T-helper 17 cell (primary cell): ENCODE data around the gene ROMO1. TPM values are rescaled to one million over a fixed set of nuclear protein-coding genes. Genes with fewer than 3 reads are reported as not detected.
"Not testable (repeated sequence)": the region's sequence is repeated elsewhere in the genome, so short reads cannot be mapped to it uniquely, and the experiment has no call there.

Source experiments
- ATAC-seq: fragments of 150-1000 bp; cut with Tn5 transposase; 2 replicates; pipeline ENCODE4 v1.10.0; 2021; ENCODE audit warnings: mild to moderate bottlenecking, moderate library complexity
- DNase-seq, 3 donors: peaks; one replicate each; pipeline versions ENCODE4 v3.0.0 to v3.0.0-alpha.2; 2020 to 2021
- H3K9me3 ChIP-seq: one replicate; pipeline ENCODE4 v1.7.0; 2013; ENCODE audit warnings: low read length, mild to moderate bottlenecking; ENCODE audit not compliant: control insufficient read depth, poor library complexity, severe bottlenecking
- H3K27ac Mint-ChIP-seq: one replicate; pipeline ENCODE4 v1.8.0; 2022; ENCODE audit warnings: mild to moderate bottlenecking, moderate library complexity, mixed read lengths
- H3K27me3 Mint-ChIP-seq: one replicate; pipeline ENCODE4 v1.8.0; 2022; ENCODE audit warnings: mixed read lengths
- H3K36me3 Mint-ChIP-seq: one replicate; pipeline ENCODE4 v1.8.0; 2022; ENCODE audit warnings: low read depth, mixed read lengths
- H3K4me1 Mint-ChIP-seq: one replicate; pipeline ENCODE4 v1.8.0; 2022; ENCODE audit warnings: mild to moderate bottlenecking, mixed read lengths
- H3K4me3 Mint-ChIP-seq: one replicate; pipeline ENCODE4 v1.8.0; 2022; ENCODE audit warnings: mild to moderate bottlenecking, moderate library complexity, mixed read lengths
- total RNA-seq, 4 donors: library from RNA in 2 of 4; stranded (reverse) in 2 of 4; gene quantifications; one replicate each; pipeline ENCODE4 v1.2.3 and lab custom pipeline; 2022 to 2026

Gene ROMO1
- total RNA-seq, 2 donors from 2014 or later = 35.1 to 37.6 TPM

GRCh38 chr20:35720165-35721123 lies 21.2 kb downstream of the ROMO1 start:
- no peak for DNase-seq
- Mint-ChIP-seq H3K27ac (peak overlapping the region; percentile 51), H3K27me3 (no peaks in the 10 kb centered on the region), H3K4me1 (peaks cover 37% of the 10 kb centered on the region), H3K4me3 (no peak overlapping the region), H3K36me3 (peaks cover 5% of the 10 kb centered on the region)
- ATAC-seq = no peak
- no peaks in the 10 kb centered on the region for H3K9me3 ChIP-seq

- H3K36me3 Mint-ChIP-seq = peaks cover 5% of the 10 kb centered on the region
- H3K9me3 ChIP-seq = no peaks in the 10 kb centered on the region
- ATAC-seq = no peak
- H3K27ac Mint-ChIP-seq = peak overlapping the region; percentile 59
- DNase-seq = no peak
- H3K4me1 Mint-ChIP-seq = peaks cover 34% of the 10 kb centered on the region
- H3K27me3 Mint-ChIP-seq = no peaks in the 10 kb centered on the region
- H3K4me3 Mint-ChIP-seq = no peak overlapping the region
Measured at GRCh38 chr20:35721219-35721618, 22.0 kb downstream of the ROMO1 start.

DNA sequence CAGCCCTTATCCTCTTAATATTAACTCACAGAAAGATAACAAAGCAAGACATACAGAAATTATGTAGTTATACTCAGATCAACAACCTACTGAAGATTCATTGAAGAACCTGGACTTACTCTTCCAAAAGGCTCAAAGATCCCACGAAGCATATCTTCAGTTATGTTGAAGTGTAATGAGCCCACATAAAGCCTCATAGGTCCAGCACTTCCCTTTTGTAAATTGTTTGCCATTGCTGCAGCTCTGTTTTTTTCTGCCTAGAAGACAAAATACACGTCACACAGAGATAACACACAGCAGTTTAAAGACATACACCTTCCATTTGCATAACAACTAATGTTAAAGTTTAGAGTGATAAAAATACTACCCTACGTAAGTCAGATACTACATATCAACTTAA lies 22.4 kb downstream of the ROMO1 start:
- H3K27ac Mint-ChIP-seq = peak overlapping the region; percentile 59
- H3K4me3 Mint-ChIP-seq = no peak overlapping the region
- no peaks in the 10 kb centered on the region for H3K9me3 ChIP-seq
- no peak for DNase-seq
- H3K4me1 Mint-ChIP-seq = peaks cover 33% of the 10 kb centered on the region
- ATAC-seq = no peak
- no peaks in the 10 kb centered on the region for H3K27me3 Mint-ChIP-seq
- peaks cover 3% of the 10 kb centered on the region for H3K36me3 Mint-ChIP-seq

DNA sequence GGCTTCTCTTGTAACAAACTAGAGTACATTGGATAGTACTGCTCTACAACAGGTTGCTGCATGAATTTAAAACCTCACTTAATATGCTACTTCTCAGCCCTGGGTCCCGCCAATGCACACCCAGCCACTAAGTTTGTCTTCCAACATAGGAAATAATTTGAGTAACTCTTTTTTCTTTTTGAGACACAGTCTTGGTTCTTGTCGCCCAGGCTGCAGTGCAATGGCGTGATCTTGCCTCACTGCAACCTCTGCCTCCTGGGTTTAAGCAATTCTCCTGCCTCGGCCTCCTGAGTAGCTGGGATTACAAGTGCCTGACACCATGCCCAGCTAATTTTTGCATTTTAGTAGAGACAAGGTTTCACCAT lies 24.1 kb downstream of the ROMO1 start:
- peak overlapping the region; percentile 45 for H3K4me3 Mint-ChIP-seq
- DNase-seq, H3K9me3 ChIP-seq, H3K27me3 Mint-ChIP-seq, H3K36me3 Mint-ChIP-seq, ATAC-seq: not testable (repeated sequence)
- peak overlapping the region; percentile 43 for H3K27ac Mint-ChIP-seq
- peaks cover 34% of the 10 kb centered on the region for H3K4me1 Mint-ChIP-seq

DNA sequence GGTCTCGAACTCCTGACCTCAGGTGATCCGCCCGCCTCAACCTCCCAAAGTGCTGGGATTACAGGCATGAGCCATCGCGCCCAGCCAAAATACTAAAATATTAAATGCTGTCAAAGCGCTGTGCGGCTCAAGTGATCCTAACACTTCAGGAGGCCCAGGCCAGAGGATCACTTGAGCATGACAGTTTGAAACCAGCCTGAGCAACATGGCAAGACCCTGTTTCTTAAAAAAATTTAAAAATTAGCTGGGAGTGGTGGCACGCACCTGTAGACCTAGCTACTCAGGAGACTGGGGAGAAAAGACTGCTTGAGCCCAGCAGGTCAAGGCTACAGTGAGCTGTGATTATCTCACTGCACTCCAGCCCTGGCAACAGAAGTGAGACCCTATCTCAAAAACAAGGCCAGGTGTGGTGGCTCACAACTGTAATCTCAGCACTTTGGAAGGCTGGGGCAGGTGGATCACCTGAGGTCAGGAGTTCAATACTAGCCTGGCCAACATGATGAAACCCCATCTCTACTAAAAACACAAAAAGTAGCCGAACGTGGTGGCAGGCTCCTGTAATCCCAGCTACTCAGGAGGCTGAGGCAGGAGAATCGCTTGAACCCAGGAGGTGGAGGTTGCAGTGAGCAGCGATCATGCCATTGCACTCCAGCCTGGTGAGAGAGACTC lies 24.6 kb downstream of the ROMO1 start:
- not testable (repeated sequence) for H3K27me3 Mint-ChIP-seq, H3K9me3 ChIP-seq, H3K36me3 Mint-ChIP-seq, ATAC-seq, DNase-seq
- Mint-ChIP-seq H3K27ac (peak overlapping the region; percentile 43), H3K4me1 (peaks cover 34% of the 10 kb centered on the region), H3K4me3 (peak overlapping the region; percentile 45)

DNA sequence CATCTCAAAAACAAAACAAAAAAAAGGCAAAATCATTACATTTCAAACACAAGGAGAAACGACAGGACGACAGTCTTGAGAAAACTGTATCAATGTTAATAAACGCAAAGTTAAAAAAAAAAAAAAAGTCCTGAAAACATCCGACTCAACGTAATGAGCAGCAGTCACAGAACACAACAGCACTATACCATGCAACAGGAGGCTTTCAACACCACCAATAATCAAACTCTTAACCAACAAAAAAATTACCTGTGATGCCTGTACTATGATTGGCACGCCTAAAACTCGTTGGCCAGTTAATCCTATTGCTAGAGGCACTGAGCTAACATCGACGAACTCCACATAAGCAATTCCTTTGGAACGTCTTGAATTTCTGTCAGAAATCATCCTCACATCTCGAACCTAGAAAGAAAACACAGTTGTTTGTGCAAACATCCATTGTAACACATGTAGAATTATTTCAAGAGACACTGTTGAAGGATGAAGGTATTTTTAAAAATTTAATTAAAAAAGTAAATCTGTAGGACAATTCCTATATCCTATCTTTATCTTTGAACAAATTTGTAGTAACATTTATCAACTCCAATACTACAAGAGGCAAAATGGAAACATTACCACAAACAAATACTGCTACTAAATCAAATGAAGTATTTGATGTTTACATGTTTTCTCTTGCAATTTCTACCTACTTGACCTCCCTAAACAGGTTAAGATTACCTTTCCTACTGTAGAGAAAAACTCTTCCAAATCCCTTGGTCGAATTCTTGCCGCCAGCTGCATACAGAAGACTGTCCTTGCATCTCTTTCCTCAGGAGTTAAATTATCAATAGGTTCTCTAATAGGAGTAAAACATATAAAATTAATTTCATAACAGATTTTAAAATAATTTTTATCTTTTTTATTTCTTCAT lies 25.4 kb downstream of the ROMO1 start:
- Mint-ChIP-seq H3K4me1 (peaks cover 32% of the 10 kb centered on the region), H3K4me3 (peak overlapping the region; percentile 36), H3K36me3 (peaks cover 3% of the 10 kb centered on the region), H3K27ac (peak overlapping the region; percentile 61), H3K27me3 (no peaks in the 10 kb centered on the region)
- ATAC-seq (no peak), DNase-seq (no peak)
- no peaks in the 10 kb centered on the region for H3K9me3 ChIP-seq

- H3K36me3 Mint-ChIP-seq = peaks cover 6% of the 10 kb centered on the region
- peak overlapping the region; percentile 70 for H3K27ac Mint-ChIP-seq
Measured at GRCh38 chr20:35726842-35727711, 27.9 kb downstream of the ROMO1 start.

DNA sequence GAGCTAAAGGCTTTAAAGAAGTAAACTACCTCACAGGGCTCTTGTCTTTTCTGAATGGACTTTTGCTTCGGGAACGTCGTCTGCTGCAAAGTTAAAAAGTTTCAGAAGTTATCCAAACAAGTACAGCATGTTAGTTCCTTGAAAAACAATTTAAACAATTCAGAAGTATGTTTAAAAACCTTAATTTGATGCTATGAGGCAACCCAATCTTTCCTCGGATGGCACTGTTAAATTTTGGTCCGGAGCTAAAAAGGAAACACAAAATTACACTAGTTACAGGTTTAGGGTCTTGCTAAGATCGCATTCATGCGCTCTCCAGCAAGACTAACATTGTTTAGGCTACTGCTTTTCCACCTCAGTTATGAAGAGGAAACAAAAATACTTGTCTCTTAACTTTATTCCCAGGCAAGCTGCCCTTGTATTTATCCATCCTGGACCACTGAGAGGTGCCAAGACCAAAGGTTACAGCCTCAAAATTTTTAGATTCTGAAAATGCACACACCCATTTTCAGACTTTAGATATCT lies 30.1 kb downstream of the ROMO1 start:
- H3K9me3 ChIP-seq = no peaks in the 10 kb centered on the region
- DNase-seq (no peak), ATAC-seq (no peak)
- Mint-ChIP-seq H3K4me3 (no peak overlapping the region), H3K36me3 (peaks cover 4% of the 10 kb centered on the region), H3K27ac (no peak overlapping the region), H3K4me1 (peaks cover 31% of the 10 kb centered on the region), H3K27me3 (no peaks in the 10 kb centered on the region)

More at GRCh38 chr20:35726842-35727711, 27.9 kb downstream of the ROMO1 start:
- Mint-ChIP-seq H3K27me3 (no peaks in the 10 kb centered on the region), H3K4me1 (peaks cover 24% of the 10 kb centered on the region), H3K4me3 (peak overlapping the region; percentile 58)
- H3K9me3 ChIP-seq = no peaks in the 10 kb centered on the region
- ATAC-seq = no peak
- DNase-seq = no peak

DNA sequence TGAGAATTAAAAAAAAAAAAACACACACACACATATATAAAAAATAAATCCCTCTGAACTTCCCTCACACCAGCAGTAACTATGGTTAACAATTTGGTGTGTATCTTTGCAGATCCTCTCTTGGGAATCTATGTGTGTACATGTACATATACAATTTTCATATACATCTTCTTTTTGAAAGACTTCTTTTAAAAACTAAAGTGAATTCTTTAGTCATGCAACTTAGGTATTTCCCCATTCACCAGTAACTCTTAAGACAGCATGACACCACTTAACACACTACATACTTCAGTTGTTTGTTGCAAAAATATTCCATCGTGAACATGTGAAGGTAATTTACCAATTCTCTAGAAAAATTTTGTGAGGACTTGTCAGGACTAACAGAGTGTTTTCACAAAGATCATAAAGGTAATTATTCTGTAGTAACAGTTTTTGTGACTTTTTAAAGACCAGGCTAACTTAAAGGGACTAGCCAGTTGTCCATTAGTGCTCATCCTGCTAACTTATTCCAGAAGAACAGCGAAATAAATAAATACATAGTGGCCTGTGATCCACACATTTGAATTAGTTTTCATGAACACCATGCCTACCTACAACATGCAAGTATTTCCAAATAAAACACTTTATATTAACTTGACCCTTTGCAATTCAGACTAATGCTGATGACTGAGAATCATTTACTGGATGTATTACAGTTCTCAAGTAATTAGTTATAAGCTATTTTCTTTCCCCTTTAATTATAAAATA lies 30.8 kb downstream of the ROMO1 start:
- H3K27me3 Mint-ChIP-seq = no peaks in the 10 kb centered on the region
- peaks cover 30% of the 10 kb centered on the region for H3K4me1 Mint-ChIP-seq
- H3K36me3 Mint-ChIP-seq = peaks cover 7% of the 10 kb centered on the region
- ATAC-seq (no peak), DNase-seq (no peak)
- peak overlapping the region; percentile 80 for H3K27ac Mint-ChIP-seq
- no peaks in the 10 kb centered on the region for H3K9me3 ChIP-seq
- peak overlapping the region; percentile 57 for H3K4me3 Mint-ChIP-seq

DNA sequence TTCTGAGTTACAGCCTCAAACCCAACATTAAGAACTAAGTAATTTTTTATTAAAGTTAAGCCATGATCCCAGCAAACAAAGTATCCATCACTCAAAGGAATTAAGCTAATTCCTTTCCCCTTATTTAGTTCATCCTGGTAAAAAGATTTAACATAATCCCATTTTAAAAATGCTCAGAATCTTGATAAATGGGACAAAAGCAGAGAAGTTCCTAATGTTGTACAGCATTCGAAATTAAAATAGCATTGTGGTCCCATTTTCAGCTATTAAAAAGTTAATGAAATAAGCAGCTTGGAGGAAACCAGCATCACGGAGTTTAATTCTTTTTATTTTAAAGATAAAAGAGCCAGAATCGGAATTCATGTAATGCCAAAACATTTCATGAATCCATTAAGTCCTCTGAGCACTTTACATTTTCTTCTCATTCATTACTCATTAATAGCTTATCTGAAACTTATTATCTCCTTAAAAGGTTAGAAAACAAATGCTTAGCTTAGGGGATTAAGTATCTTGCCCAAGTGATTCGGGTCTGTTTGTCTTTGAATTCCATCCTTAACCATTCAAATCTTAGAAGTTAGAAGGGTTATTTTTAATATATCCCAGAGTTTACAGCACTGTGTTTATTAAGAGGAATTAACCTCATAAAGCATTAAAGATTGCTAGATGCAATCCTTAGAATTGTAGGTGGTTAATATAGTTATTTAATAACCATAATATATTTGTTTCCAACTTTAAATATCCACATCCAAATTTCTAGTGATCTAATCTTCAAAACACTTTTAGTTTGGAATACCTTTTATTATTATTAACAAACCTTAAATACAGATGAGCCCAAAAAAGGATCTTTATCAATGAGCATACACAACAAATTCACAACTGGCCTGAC lies 31.6 kb downstream of the ROMO1 start:
- Mint-ChIP-seq H3K4me1 (peaks cover 32% of the 10 kb centered on the region), H3K36me3 (peaks cover 7% of the 10 kb centered on the region), H3K27me3 (no peaks in the 10 kb centered on the region), H3K4me3 (no peak overlapping the region), H3K27ac (peak overlapping the region; percentile 80)
- ATAC-seq = no peak
- no peak for DNase-seq
- no peaks in the 10 kb centered on the region for H3K9me3 ChIP-seq

- Mint-ChIP-seq H3K27ac (peak overlapping the region; percentile 80), H3K27me3 (no peaks in the 10 kb centered on the region), H3K36me3 (peaks cover 7% of the 10 kb centered on the region), H3K4me3 (no peak overlapping the region), H3K4me1 (peaks cover 36% of the 10 kb centered on the region)
- no peak for DNase-seq
- no peaks in the 10 kb centered on the region for H3K9me3 ChIP-seq
- no peak for ATAC-seq
Measured at GRCh38 chr20:35731469-35731788, 32.2 kb downstream of the ROMO1 start.
